GM12874 (cell line): ENCODE data around the gene DNAJC5.

ENCODE experiments used
- TF ChIP-seq, protein P1 (sequence below): IDR thresholded peaks from 2 replicates; pipeline ENCODE4 v1.5.1; 2011; ENCODE audit warnings: low read depth, mild to moderate bottlenecking, control low read depth, low read length, moderate library complexity; ENCODE audit not compliant: insufficient read depth

Gene DNAJC5

GRCh38 chr20:63903796-63904561, 9.1 kb downstream of the DNAJC5 start:
- TF ChIP-seq, protein P1, sequence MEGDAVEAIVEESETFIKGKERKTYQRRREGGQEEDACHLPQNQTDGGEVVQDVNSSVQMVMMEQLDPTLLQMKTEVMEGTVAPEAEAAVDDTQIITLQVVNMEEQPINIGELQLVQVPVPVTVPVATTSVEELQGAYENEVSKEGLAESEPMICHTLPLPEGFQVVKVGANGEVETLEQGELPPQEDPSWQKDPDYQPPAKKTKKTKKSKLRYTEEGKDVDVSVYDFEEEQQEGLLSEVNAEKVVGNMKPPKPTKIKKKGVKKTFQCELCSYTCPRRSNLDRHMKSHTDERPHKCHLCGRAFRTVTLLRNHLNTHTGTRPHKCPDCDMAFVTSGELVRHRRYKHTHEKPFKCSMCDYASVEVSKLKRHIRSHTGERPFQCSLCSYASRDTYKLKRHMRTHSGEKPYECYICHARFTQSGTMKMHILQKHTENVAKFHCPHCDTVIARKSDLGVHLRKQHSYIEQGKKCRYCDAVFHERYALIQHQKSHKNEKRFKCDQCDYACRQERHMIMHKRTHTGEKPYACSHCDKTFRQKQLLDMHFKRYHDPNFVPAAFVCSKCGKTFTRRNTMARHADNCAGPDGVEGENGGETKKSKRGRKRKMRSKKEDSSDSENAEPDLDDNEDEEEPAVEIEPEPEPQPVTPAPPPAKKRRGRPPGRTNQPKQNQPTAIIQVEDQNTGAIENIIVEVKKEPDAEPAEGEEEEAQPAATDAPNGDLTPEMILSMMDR: no peak

DNA sequence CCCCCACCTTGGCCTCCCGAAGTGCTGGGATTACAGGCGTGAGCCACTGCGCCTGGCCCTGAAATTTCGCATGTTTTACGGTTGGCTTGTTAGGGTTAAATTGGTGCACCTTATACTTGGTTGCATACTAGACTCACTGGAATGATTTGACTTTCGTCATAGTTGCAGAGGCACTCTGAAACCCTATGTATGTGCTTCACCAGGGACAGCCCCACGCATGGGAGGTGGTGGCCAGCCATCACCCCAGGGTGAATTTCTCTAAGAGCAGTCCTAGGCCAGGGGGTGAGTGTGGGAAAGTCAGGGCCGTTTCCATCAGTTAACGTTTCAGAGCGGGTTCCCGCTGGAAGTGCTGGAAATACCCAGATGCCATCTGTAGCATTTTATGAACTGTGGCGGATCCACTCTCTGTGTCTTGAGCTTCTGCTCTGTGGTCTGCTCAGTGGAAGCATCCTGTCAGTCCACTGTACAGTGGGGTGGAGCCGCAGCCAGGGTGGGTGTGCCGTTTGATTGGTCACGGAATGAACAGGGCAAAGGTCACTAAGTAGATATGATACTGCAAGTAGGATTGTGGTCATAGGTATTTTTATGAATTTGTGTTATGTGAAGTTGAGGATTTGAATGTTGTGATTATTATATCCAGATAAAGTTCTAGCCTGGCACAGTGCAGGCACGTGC, 13.2 kb downstream of the DNAJC5 start:
- TF ChIP-seq, protein P1: no peak

- TF ChIP-seq, protein P1: no peak
Observed at GRCh38 chr20:63911176-63911575, 16.2 kb downstream of the DNAJC5 start.

- TF ChIP-seq, protein P1: no peak
Observed at GRCh38 chr20:63913768-63914167, 18.8 kb downstream of the DNAJC5 start.

DNA sequence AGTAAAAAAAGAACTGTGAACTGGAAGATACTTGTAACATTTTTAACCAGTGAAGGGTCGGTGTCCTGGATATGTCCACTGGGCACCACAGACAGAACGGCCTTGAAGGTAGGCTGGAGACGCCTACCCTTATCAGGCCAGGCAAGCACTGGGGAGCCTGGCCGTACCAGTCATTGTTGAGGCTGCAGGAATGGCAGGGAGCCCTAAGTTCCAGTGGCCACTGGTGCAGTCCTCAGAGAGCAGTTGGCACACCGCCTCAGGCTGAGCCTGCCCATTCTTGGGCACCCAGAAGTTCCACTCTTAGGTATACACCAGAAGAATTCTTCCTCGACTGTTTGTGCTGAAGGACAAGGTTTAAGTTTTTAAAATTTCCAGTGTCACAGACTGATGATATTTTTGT, 20.5 kb downstream of the DNAJC5 start:
- TF ChIP-seq, protein P1: no peak

DNA sequence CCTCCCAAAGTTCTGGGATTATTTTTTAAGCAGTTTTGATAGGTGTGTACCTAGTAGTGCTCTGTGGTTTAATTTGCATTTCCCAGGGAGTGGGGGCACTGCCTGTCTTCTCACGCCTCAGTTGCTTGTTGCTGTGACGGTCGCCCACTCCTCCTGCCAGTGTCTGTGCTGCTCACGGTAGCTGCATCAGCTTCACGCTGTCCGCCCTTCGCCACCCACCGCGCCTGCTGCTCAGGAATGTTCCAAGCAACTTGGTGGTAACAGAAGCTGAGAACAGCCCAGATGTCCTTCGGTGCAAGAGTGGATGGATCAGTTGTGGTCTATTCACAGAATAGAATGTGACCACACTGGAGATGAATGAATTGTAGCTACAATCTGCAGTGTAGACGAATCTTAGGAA, 22.9 kb downstream of the DNAJC5 start:
- TF ChIP-seq, protein P1: no peak

DNA sequence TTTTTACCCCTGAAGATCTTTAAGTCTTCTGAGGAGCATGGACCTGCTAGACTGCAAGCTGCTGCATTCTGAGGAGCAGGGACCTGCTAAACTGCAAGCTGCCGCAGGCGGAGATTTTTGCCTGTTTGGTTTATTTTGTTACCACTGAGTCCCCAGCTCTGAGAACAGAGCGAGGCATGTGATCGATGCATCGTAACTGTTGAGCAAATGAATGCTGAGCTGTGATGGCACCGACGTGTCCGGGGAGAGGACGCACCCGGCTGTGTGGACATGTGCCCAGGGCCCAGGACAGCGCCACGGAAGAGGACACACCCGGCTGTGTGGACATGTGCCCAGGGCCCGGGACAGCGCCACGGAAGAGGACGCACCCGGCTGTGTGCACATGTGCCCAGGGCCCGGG, 24.2 kb downstream of the DNAJC5 start:
- TF ChIP-seq, protein P1: no peak
